ENCODE data around the gene KCNJ1. TPM values are rescaled to one million over a fixed set of nuclear protein-coding genes. Genes with fewer than 3 reads are reported as not detected.

Gene KCNJ1
- total RNA-seq, 1 donor from 2014 or later, result under 0.01 TPM

GRCh38 chr11:128848815-128849455, 18.2 kb downstream of the KCNJ1 start:
- Histone ChIP-seq H3K4me3 (ENCODE audit: low read depth, low read length) (no peak overlapping the region), H3K36me3 (ENCODE audit: control insufficient read depth, insufficient read depth, low read length) (no peaks in the 10 kb centered on the region), H3K27me3 (ENCODE audit: control insufficient read depth, insufficient read depth, low read length) (peaks cover 2% of the 10 kb centered on the region)
- no peak for FAIRE-seq
- TF ChIP-seq CTCF (IDR thresholded peaks at IDR 0.05; ENCODE audit: insufficient read depth, low read length, severe bottlenecking), result peak; percentile 68
- DNase-seq (ENCODE audit: low read depth), result no peak

GRCh38 chr11:128846985-128847384, 20.1 kb downstream of the KCNJ1 start:
- TF ChIP-seq CTCF (IDR thresholded peaks at IDR 0.05; ENCODE audit: insufficient read depth, low read length, severe bottlenecking), result no peak
- DNase-seq (ENCODE audit: low read depth) (no peak), FAIRE-seq (no peak)
- Histone ChIP-seq H3K4me3 (ENCODE audit: low read depth, low read length) (no peak overlapping the region), H3K36me3 (ENCODE audit: control insufficient read depth, insufficient read depth, low read length) (no peaks in the 10 kb centered on the region), H3K27me3 (ENCODE audit: control insufficient read depth, insufficient read depth, low read length) (no peaks in the 10 kb centered on the region)

- Histone ChIP-seq H3K4me3 (ENCODE audit: low read depth, low read length) (no peak overlapping the region), H3K36me3 (ENCODE audit: control insufficient read depth, insufficient read depth, low read length) (no peaks in the 10 kb centered on the region), H3K27me3 (ENCODE audit: control insufficient read depth, insufficient read depth, low read length) (no peaks in the 10 kb centered on the region)
- TF ChIP-seq CTCF (IDR thresholded peaks at IDR 0.05; ENCODE audit: insufficient read depth, low read length, severe bottlenecking), result no peak
- FAIRE-seq, result no peak
- no peak for DNase-seq (ENCODE audit: low read depth)
Measured at GRCh38 chr11:128845334-128845780, 21.7 kb downstream of the KCNJ1 start.

- no peaks in the 10 kb centered on the region for H3K27me3 ChIP-seq (ENCODE audit: control insufficient read depth, insufficient read depth, low read length)
- no peak for TF ChIP-seq CTCF (IDR thresholded peaks at IDR 0.05; ENCODE audit: insufficient read depth, low read length, severe bottlenecking)
- no peak for DNase-seq (ENCODE audit: low read depth)
- no peaks in the 10 kb centered on the region for H3K36me3 ChIP-seq (ENCODE audit: control insufficient read depth, insufficient read depth, low read length)
- H3K4me3 ChIP-seq (ENCODE audit: low read depth, low read length), result no peak overlapping the region
- no peak for FAIRE-seq
Measured at GRCh38 chr11:128843198-128843785, 23.8 kb downstream of the KCNJ1 start.

GRCh38 chr11:128841461-128842072, 25.5 kb downstream of the KCNJ1 start:
- peak; percentile 73 for FAIRE-seq
- no peak for DNase-seq (ENCODE audit: low read depth)
- no peaks in the 10 kb centered on the region for H3K36me3 ChIP-seq (ENCODE audit: control insufficient read depth, insufficient read depth, low read length)
- no peaks in the 10 kb centered on the region for H3K27me3 ChIP-seq (ENCODE audit: control insufficient read depth, insufficient read depth, low read length)
- no peak for TF ChIP-seq CTCF (IDR thresholded peaks at IDR 0.05; ENCODE audit: insufficient read depth, low read length, severe bottlenecking)
- H3K4me3 ChIP-seq (ENCODE audit: low read depth, low read length), result no peak overlapping the region

Measured in bronchial epithelial cell (primary cell).